Left ventricle myocardium superior (tissue), 1 donor: ENCODE results near the gene INPP5E. TPM values are rescaled to one million over a fixed set of nuclear protein-coding genes. Genes with fewer than 3 reads are reported as not detected.

Experiments used
- ATAC-seq: fragments of 200-7000 bp; cut with Tn5 transposase; one replicate; pipeline ENCODE4 v1.9.1; 2020; ENCODE audit warnings: mild to moderate bottlenecking, moderate library complexity
- DNase-seq: peaks from one replicate; pipeline ENCODE4 v3.0.0-alpha.2; 2020
- intact Hi-C: fragments of 100-400 bp; cut with micrococcal nuclease; formaldehyde crosslinking; loops from one replicate; pipeline ENCODE4 v1.11.0; 2022
- total RNA-seq: library from RNA; stranded (reverse); fragmentation: NEBNext Ultra II Directional; extraction: Animal tissue kit (Norgen Biotek cat#: 25700); gene quantifications from one replicate; pipeline ENCODE4 v1.2.1, GENCODE V29; 2021
- donor health status: DM: no; HTN: yes; CAD: no; lungs with severe emphysema.

Gene INPP5E
- total RNA-seq, 1 donor from 2014 or later, result 12.1 TPM

GRCh38 chr9:136455043-136456002 lies 15.7 kb upstream of the INPP5E start:
- DNase-seq (no peak), ATAC-seq (no peak)
- intact Hi-C loops, result no loop called here

- no peak for ATAC-seq
- intact Hi-C loops, result no loop called here
- no peak for DNase-seq
Measured at GRCh38 chr9:136454026-136454796, 14.6 kb upstream of the INPP5E start.

GRCh38 chr9:136453326-136453725 lies 13.7 kb upstream of the INPP5E start:
- intact Hi-C loops, result no loop called here
- no peak for DNase-seq

GRCh38 chr9:136451221-136451877 lies 11.7 kb upstream of the INPP5E start:
- ATAC-seq (no peak), DNase-seq (no peak)
- intact Hi-C loops, result no loop called here

More at GRCh38 chr9:136453326-136453725, 13.7 kb upstream of the INPP5E start:
- no peak for ATAC-seq

- intact Hi-C loops, result no loop called here
- DNase-seq (no peak), ATAC-seq (no peak)
Measured at GRCh38 chr9:136448655-136449054, 9.0 kb upstream of the INPP5E start.

- intact Hi-C loops, result no loop called here
- ATAC-seq (no peak), DNase-seq (no peak)
Measured at GRCh38 chr9:136447173-136447778, 7.6 kb upstream of the INPP5E start.

GRCh38 chr9:136445799-136446198 lies 6.2 kb upstream of the INPP5E start:
- ATAC-seq (no peak), DNase-seq (no peak)
- intact Hi-C loops, result no loop called here

GRCh38 chr9:136444102-136444501 lies 4.5 kb upstream of the INPP5E start:
- DNase-seq, result no peak
- intact Hi-C loops, result no loop called here

GRCh38 chr9:136443687-136444086 lies 4.0 kb upstream of the INPP5E start:
- DNase-seq, result no peak
- ATAC-seq, result no peak
- intact Hi-C loops, result no loop called here

More at GRCh38 chr9:136444102-136444501, 4.5 kb upstream of the INPP5E start:
- ATAC-seq, result no peak

GRCh38 chr9:136443087-136443486 lies 3.4 kb upstream of the INPP5E start:
- ATAC-seq (no peak), DNase-seq (no peak)
- intact Hi-C loops, result no loop called here

GRCh38 chr9:136442265-136442664 lies 2.6 kb upstream of the INPP5E start:
- intact Hi-C loops, result no loop called here

GRCh38 chr9:136441681-136442245 lies 2.1 kb upstream of the INPP5E start:
- DNase-seq (no peak), ATAC-seq (no peak)
- intact Hi-C loops, result no loop called here

More at GRCh38 chr9:136442265-136442664, 2.6 kb upstream of the INPP5E start:
- DNase-seq, result no peak
- no peak for ATAC-seq

- intact Hi-C loops, result no loop called here
- no peak for DNase-seq
- no peak for ATAC-seq
Measured at GRCh38 chr9:136441191-136441680, 1.6 kb upstream of the INPP5E start.

GRCh38 chr9:136438548-136439480 lies 831 bp downstream of the INPP5E start:
- DNase-seq (peak; percentile 55), ATAC-seq (peak; percentile 37)
- intact Hi-C loops, result no loop called here

GRCh38 chr9:136437839-136438547 lies 1.7 kb downstream of the INPP5E start:
- ATAC-seq (no peak), DNase-seq (no peak)
- intact Hi-C loops, result no loop called here

GRCh38 chr9:136437430-136437829 lies 2.2 kb downstream of the INPP5E start:
- intact Hi-C loops, result no loop called here
- DNase-seq, result no peak
- ATAC-seq, result no peak

GRCh38 chr9:136436055-136436634 lies 3.5 kb downstream of the INPP5E start:
- DNase-seq (no peak), ATAC-seq (no peak)
- intact Hi-C loops, result no loop called here
